SIG-M5 treated with dmso at 0.1 percent for 504 hours (cell line): Measurements from ENCODE around the gene DNAH17.

Source experiments
- DNase-seq: peaks from one replicate; lab custom pipeline; 2025; ENCODE audit not compliant: unreplicated experiment; lab: John Stamatoyannopoulos, UW

DNAH17 gene

DNA sequence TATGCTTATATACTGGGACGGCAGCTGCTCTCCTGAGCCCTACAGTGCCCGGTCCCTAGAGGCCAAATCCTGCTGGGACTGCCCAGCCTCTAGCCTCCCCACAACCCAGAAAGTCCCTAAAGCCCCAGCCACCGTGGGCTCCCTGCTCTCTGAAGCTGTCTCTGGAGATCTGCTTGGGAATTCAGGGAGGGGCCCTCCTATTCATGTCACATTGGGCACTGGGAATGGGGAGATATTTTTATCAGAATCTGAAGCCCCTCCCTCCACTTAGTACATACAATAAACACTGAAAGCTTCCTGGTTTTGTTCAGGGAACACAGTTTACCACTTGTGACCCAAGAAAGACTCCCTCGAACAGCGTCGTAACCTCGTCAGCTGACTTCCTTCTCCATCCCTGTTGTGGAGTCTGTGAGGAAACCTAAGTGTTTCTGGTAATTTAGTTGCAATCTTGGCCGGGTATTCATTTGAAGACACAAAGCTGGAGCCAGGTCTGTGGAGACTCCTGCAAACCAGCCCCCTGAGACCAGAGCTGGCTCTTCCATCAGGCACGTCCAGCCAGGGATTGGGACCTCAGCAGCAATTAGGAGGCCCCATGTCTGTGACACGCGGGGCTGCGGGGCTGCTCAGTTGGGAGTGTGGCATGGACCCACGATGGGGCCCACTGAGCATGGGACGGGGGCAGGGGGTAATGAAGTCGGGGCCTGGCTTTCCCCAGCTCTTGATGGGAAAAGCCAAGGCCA lies 160.2 kb downstream of the DNAH17 start:
- peak; percentile 44 for DNase-seq

DNA sequence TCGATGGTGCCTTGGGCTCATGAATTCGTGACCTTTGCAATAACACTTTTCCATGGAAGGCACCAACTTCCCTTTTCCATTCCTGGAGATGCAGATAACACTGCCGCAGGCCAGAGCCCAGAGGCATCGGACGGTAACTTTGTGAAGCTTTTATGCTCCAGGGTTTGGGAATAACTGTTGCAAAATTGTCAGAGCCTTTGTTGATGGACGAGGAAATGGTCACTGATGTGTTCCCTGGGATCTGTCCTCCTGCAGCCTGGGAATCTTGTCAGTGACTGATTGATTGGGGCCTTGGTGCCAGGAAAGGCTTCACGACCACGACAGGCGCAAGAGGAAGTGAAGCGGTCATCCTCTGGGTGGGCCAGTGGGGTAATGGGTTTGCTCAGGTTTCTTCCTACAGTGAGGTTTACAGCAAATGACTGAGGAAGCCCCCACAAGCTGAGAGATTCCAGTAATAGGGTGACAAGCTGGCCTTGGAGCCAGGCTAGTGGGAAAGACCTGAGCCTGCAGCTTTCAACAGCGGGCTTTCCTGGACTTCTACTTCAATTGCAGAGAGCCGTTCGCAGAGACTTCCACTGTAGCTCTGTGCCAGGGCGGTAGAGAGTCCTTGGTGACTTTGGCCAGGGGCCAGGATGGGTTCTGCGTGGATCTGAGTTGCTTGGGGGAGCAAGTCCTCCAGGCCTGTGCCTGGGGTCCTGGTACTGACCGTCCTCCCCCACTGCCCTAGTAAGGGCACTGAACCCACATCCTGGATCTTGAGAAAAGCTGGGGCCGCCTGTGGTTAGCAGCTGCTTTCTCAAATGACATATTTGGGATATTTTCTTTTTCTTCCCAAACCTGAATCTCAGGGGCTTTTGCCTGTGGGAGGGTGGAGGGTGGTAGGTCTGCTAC lies 161.1 kb downstream of the DNAH17 start:
- DNase-seq = no peak

DNA sequence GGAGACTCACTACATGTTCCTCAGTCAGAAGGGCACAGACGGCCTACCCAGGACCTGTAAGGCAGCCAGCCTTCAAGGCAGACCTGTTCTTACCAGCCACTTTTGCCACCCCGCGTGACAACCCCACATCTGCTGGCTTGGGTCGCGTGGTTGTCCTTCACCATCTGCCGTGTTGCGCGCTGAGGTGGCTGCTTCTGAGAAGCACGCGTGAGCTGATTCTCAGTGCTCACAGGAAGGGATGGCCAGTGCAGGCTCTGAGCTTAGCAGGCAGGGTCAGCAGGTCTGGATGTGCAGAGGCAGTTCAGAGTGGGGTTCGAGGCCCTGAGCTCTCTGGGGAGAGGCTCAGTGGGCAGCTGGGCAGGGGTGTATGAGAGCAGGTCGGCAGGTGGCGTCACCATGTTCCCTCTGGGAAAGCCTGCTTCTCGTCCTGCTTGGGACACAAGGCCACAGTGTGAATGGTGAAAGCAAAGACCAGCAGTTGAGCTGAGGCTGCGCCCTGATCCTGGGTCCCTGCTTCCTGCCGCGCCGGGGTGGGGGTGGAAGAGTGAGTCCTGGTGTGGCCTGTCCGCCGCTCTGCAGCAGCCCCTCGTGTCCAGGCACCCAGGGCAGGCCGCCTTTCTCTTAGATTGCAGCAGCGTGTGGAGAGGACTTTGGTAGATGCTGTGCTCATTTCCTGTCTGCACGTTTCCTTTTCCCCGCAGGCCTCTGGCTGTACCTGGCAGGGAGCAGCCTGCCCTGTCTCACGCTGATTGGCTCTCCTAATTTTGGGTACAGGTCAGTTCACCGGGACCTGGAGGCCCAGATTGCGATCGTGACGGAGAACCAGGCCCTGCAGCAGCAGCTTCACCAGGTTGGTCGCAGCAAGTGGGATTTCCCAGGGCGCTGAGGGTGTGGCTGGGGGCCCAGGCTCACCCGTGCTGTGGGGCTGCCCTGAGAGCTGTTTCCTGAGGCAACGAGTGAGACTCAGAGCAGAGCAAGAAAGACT lies 162.7 kb downstream of the DNAH17 start:
- no peak for DNase-seq

DNA sequence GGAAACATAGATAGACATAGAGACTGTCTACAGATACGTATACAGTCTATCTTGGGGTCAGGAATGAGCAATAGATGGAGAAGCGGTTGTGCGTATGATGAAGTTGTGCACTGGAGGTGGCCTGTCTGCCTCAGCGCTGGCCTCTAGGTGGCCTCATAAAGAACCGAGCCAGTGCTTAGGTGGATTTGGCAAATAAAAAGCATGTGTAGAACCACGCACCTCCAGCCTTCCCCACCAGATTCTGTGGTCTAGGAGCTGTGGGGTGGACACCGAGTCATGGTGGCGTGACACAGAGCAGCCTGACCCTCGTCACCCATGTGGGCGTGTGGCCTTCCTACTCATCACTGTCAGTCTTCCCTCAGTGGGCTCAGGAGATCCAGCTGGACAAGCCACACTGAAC lies 164.8 kb downstream of the DNAH17 start:
- DNase-seq = no peak

- DNase-seq = no peak
Measured at GRCh38 chr17:78411241-78411857, 165.8 kb downstream of the DNAH17 start.

DNA sequence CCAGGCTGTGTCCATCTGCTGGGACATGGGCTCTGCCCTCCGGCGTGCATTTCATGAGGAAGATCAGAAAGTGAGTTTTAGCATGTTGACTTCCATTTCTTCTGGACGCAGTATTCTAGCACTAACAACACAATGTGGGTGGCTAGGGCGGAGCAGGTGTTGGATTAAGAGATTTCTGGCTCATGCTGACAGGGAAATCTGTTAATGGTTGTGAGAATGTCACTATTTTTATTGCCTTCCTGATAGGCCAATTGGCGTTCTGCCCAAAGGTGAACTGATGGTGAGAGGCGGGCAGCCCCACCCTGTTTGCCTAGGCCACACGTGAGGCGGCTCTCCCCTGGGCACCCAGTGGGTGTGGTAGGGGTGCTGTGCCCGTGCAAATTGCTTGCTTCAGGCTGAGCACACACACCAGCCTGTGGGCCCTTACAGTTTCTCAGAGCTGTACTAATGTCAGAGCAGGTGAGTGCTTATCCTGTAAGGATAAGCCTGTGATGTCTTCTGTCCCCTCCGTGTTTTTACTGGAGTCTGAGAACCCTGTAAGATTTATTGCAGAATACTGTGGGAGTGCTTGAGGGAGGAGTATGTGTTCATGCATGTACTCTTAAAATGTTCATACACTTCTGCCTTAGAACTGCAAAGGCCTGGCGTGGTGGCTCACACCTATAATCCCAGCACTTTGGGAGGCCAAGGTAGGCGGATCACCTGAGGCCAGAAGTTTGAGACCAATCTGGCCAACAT lies 167.8 kb downstream of the DNAH17 start:
- DNase-seq = no peak

- DNase-seq = no peak
Measured at GRCh38 chr17:78408476-78409050, 168.6 kb downstream of the DNAH17 start.

DNA sequence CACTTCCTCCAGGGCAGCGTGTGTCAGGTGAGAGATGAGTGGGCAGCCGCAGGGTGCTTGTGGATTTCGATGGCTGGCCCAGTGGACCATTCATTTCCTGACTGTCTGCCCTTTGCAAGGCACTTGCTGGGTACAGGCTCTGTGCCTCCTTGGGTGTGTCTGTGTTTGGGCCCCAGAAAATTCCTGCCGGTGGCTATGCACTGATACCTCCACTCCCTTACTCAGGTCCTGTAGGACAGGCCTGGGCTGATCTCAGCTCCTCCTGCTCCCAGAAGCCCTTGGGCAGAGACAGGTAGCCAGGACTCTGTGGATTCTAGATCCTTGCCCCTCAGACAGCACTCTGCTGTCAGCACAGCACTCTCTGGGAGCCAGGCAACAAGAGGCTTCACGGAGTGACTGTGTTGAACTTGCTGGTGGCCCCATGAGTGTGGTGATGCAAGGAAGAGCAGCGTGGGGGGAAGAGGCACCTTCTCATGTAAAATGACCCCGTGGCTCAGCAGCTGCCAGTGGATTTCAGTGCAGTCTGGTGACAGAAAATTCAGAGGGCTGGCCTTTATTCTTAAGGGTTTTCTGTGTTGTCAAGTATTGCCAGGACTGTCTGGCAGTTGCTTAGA lies 169.7 kb downstream of the DNAH17 start:
- no peak for DNase-seq

DNA sequence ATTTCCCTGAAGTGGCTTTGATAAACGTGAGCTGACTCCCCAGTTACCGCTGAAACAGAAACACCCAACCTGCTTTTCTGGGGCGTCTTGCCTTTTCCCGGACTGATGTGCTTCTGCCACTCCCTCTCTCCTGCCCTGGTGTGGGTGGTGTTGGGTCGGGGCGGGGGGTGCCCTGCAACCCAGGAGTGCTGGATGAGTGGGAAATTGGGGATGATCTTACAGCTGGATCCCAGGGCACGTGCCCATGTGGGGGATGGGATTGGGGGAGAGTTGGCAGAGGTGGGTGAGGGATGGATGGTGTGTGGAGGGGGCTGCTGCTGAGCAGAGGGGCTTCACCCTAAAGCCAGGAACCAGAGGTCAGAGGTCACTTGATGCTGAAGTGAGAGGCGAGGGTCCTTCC lies 170.3 kb downstream of the DNAH17 start:
- no peak for DNase-seq

- no peak for DNase-seq
Measured at GRCh38 chr17:78406396-78406795, 170.8 kb downstream of the DNAH17 start.

GRCh38 chr17:78403822-78404221 lies 173.4 kb downstream of the DNAH17 start:
- no peak for DNase-seq

GRCh38 chr17:78401891-78402290 lies 175.3 kb downstream of the DNAH17 start:
- DNase-seq = no peak

- no peak for DNase-seq
Measured at GRCh38 chr17:78401246-78401645, 175.9 kb downstream of the DNAH17 start.

- no peak for DNase-seq
Measured at GRCh38 chr17:78400581-78401240, 176.5 kb downstream of the DNAH17 start.

DNA sequence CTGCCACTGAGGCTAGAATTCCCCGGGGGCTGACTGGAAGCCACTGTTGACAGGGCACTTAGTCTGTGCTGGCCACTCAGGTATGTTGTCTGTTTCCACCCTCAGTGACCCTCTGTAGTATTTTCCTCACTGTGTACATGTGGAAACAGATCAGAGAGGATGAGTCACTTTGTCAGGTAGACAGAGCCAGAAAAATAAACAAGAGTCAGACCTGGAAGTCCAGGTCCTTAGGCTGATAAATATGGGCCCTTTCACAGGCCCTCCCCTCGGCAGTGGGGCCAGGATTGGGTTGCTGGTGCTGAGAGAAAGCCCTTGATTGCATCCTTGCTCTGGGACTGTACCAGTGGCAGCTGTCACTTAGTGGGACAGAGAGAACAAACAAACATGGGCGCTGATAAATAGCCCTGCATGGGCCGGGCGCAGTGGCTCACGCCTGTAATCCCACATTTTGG lies 177.5 kb downstream of the DNAH17 start:
- DNase-seq = no peak

GRCh38 chr17:78399028-78399692 lies 178.0 kb downstream of the DNAH17 start:
- no peak for DNase-seq

- no peak for DNase-seq
Measured at GRCh38 chr17:78398390-78398789, 178.8 kb downstream of the DNAH17 start.

GRCh38 chr17:78397681-78398101 lies 179.5 kb downstream of the DNAH17 start:
- no peak for DNase-seq
